HL-60/S4 (cell line): ENCODE results near the gene NAPB.

Experiments used
- in situ Hi-C: fragments of 300-500 bp; cut with MboI; formaldehyde crosslinking; loops from 2 replicates; pipeline ENCODE4 v1.14.3; 2022; ENCODE audit warnings: low sequenced_read_pairs

Gene NAPB

GRCh38 chr20:23407781-23408464, 13.4 kb downstream of the NAPB start:
- in situ Hi-C loops, result no loop called here

- in situ Hi-C loops, result no loop called here
These were observed 14.4 kb downstream of the NAPB start for GRCh38 chr20:23406880-23407279.

GRCh38 chr20:23404196-23404595, 17.1 kb downstream of the NAPB start:
- in situ Hi-C loops, result no loop called here

GRCh38 chr20:23403751-23404150, 17.5 kb downstream of the NAPB start:
- in situ Hi-C loops, result no loop called here

- in situ Hi-C loops, result no loop called here
These were observed 20.2 kb downstream of the NAPB start for GRCh38 chr20:23401051-23401450.

- in situ Hi-C loops, result no loop called here
These were observed 21.6 kb downstream of the NAPB start for GRCh38 chr20:23399568-23400241.

DNA sequence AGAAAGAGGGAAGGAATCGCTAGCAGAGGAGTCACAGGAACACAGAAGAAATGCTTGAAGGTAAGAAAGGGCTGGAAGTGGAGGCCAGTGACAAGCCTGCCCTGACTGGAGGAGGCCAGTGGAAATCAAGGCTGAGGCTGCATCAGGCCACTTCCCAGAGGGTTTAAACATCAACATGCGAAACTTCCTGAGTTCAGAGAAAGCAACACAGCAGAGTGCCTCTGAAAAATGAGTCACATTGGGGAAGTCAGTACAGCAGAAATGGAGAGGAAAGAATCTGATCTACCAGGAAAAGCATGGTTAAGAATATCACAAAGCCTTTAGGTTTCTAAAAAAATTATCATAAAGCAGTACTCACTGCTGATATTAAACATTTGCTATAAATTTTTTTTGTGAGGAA, 23.3 kb downstream of the NAPB start:
- in situ Hi-C loops, result no loop called here

DNA sequence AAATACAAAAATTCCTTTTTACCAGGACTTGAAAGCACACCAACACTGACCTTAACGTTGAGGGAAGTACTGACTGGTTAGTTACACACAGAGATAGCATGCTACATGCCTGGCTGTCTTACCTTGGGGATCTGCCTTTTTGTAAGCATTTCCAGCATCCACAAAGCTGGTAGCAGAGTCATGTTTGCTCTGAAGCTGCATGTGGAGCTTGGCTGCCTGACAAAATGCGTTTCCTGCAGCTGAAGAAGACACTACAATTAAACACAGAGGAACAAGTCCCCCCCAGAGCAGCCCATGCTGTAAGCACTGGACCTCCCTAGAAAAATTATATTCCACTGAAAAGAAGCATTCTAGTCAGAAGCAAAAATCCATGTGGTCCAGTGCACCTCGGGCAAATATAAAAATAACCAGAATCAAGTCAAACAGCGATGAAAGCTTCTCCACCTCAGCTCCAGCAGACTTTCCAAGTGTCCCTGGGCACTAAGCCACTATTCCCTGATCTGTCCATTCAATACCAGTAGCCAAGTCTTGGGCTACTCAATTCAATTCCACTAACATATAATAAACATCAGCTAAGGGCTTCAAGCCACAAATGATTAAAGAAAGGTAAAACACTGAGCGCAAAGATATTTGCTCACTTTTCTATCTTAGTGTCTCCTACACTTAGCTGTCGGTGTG, 24.2 kb downstream of the NAPB start:
- in situ Hi-C loops, result no loop called here

- in situ Hi-C loops, result no loop called here
These were observed 27.1 kb downstream of the NAPB start for GRCh38 chr20:23393996-23394775.

DNA sequence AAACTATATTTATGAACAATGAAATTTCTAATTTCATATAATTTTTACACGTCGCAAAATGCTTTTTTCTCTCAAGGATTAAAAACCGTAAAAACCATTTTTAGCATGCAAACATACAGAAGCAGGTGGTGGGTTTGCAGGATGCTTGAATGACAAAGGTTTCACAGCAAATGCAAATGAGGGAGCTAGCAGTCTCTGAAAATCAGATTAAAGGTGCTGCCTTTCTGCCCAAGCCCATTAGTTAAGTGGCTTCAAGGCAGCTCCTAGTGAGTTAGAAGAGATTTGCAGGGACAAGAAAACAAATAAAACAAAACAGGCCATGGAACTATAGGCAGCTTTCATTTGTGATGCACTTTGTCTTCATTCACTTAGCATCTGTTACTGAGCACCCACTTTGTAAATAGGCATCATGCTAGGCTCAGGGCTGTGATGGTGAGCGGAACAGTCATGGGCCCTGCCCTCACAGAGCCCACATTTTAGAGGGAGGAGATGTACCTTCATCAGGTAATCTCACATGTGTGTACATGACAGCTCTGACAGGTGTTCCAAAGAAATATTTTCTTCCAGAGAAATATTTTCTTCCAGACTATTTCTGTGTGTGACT, 29.5 kb downstream of the NAPB start:
- in situ Hi-C loops, result no loop called here

GRCh38 chr20:23390091-23390774, 31.1 kb downstream of the NAPB start:
- in situ Hi-C loops, result no loop called here

DNA sequence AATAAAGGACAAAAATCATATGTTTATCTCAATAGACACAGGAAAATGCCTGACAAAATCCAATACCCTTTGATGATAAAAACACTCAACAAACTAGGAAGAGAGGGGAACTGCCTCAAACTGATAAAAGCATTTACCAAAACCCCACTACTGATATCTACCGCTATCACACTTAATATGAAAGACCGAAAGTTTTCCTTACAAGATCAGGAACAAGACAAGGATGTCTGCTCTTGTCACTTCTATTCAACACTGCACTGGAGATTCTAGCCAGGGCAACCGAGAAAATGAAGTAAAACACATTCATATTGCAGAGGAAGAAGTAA, 34.2 kb downstream of the NAPB start:
- in situ Hi-C loops, result no loop called here

GRCh38 chr20:23386304-23387117, 34.8 kb downstream of the NAPB start:
- in situ Hi-C loops, result no loop called here

GRCh38 chr20:23381876-23382275, 39.4 kb downstream of the NAPB start:
- in situ Hi-C loops, result no loop called here

DNA sequence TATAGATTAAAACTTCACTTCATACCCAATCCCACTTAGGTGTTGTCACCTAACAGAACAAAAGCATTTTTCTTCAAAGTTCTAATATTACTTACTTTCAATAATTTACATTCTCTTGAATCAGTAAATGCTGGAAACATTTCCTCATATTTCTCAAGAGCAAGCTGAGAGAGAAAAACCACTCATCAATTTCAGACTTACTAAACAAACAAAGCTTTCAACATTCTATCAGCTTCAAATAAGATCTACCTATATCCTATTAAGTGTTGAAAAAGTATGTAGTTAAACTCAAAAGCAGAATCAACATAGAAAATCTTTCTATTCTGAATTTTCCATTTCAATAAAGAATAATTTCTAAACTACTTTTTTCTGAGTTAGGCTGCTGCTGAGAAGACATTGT, 41.5 kb downstream of the NAPB start:
- in situ Hi-C loops, result no loop called here

DNA sequence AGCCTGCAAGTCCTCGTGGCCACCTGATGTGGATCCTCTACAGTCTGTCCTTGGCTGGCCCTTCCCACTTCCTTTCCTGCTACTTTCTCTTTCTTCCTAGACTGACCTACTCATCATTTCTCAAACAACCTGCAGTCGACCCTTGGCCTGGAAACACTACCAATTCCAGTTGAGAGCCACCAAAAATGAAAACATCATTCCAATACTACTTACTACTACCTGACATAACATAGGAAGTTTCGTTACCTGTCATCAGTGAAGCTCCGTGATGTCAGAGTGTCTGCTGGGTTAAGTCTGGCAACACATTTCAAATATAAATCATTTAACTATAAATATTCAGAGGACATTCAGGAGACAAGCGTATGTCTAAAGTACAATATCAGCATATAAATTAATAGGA, 45.5 kb downstream of the NAPB start:
- in situ Hi-C loops, result no loop called here

DNA sequence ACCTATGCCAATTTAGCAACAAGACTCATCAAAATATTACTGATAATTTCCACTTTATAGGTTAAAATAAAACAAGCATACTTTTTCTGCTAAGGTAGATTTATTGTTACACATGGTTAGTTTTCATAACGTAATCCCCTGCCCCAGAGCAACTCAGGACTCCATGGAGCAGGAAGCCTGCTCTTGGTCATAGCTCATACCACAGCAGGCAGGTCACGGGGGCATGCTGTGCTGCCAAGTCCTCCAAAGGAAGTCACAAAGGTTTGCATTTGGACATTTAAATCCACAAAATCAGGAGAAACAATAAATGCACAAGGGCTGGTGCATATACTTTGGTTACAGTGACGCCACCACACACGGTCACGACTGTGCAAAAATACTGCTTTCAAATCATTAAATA, 46.8 kb downstream of the NAPB start:
- in situ Hi-C loops, result no loop called here

GRCh38 chr20:23371496-23371895, 49.8 kb downstream of the NAPB start:
- in situ Hi-C loops, result no loop called here

GRCh38 chr20:23370873-23371272, 50.4 kb downstream of the NAPB start:
- in situ Hi-C loops, result no loop called here

DNA sequence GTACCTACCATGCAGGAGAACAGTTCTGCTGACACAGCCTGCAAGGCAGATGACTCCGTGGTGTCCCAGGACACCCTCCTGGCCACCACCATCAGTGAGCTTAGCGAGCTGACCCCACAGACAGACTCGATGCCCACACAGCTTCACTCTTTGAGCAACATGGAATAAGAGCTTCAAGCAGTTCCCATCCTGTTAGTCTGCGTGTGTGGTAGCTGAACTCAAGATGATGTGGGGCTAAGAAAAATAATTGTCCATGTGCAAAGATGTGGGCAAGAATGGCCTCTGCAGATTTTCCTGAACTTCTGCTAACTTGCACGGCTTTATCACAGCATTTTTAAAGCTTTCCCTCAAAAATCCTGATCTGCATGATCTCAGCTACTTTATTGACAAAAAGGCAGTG, 51.0 kb downstream of the NAPB start:
- in situ Hi-C loops, result no loop called here
